CD4-positive, alpha-beta T cell treated with Interleukin-15 for 1 hour (primary cell): ENCODE measurements around the gene FUBP1.
"Not testable (repeated sequence)": the region's sequence is repeated elsewhere in the genome, so short reads cannot be mapped to it uniquely, and the experiment has no call there.

Source experiments
- DNase-seq: peaks from one replicate; pipeline ENCODE4 v3.0.0-alpha.2; 2020

Gene FUBP1

GRCh38 chr1:77986810-77987209 lies 7.9 kb upstream of the FUBP1 start:
- no peak for DNase-seq

- no peak for DNase-seq
These were observed 5.8 kb upstream of the FUBP1 start for GRCh38 chr1:77984629-77985028.

- DNase-seq = no peak
These were observed 5.1 kb upstream of the FUBP1 start for GRCh38 chr1:77983997-77984355.

- not testable (repeated sequence) for DNase-seq
These were observed 4.6 kb upstream of the FUBP1 start for GRCh38 chr1:77983352-77983996.

- DNase-seq = peak; percentile 86
These were observed 441 bp downstream of the FUBP1 start for GRCh38 chr1:77978293-77978968.

GRCh38 chr1:77977989-77978292 lies 931 bp downstream of the FUBP1 start:
- DNase-seq = no peak

- no peak for DNase-seq
These were observed 2.3 kb downstream of the FUBP1 start for GRCh38 chr1:77976433-77977076.

GRCh38 chr1:77975907-77976306 lies 3.0 kb downstream of the FUBP1 start:
- DNase-seq = no peak

GRCh38 chr1:77975386-77975785 lies 3.5 kb downstream of the FUBP1 start:
- DNase-seq = no peak

- DNase-seq = no peak
These were observed 6.8 kb downstream of the FUBP1 start for GRCh38 chr1:77972080-77972479.

GRCh38 chr1:77970192-77970591 lies 8.7 kb downstream of the FUBP1 start:
- no peak for DNase-seq

- DNase-seq = no peak
These were observed 12.6 kb downstream of the FUBP1 start for GRCh38 chr1:77966291-77966690.

GRCh38 chr1:77961392-77961791 lies 17.5 kb downstream of the FUBP1 start:
- DNase-seq = no peak

- DNase-seq = no peak
These were observed 20.0 kb downstream of the FUBP1 start for GRCh38 chr1:77958850-77959249.

GRCh38 chr1:77958391-77958790 lies 20.5 kb downstream of the FUBP1 start:
- DNase-seq = no peak

GRCh38 chr1:77956464-77956863 lies 22.4 kb downstream of the FUBP1 start:
- DNase-seq = no peak

- no peak for DNase-seq
These were observed 23.2 kb downstream of the FUBP1 start for GRCh38 chr1:77955709-77956108.

- DNase-seq = no peak
These were observed 24.4 kb downstream of the FUBP1 start for GRCh38 chr1:77954521-77954920.

GRCh38 chr1:77953907-77954306 lies 25.0 kb downstream of the FUBP1 start:
- DNase-seq = no peak

GRCh38 chr1:77951328-77951727 lies 27.5 kb downstream of the FUBP1 start:
- DNase-seq = no peak

- DNase-seq = no peak
These were observed 28.0 kb downstream of the FUBP1 start for GRCh38 chr1:77950873-77951272.

GRCh38 chr1:77948841-77949424 lies 29.9 kb downstream of the FUBP1 start:
- DNase-seq = no peak

- no peak for DNase-seq
These were observed 33.5 kb downstream of the FUBP1 start for GRCh38 chr1:77945345-77945744.
